HG02759 (cell line): ENCODE measurements around the gene RTN1.
"Not testable (repeated sequence)": the region's sequence is repeated elsewhere in the genome, so short reads cannot be mapped to it uniquely, and the experiment has no call there.

Source experiments
- ATAC-seq: cut with Tn5 transposase; IDR thresholded peaks from one replicate; pipeline ENCODE4 v1.9.1; 2021; ENCODE audit warnings: mild to moderate bottlenecking, moderate library complexity; ENCODE audit not compliant: unreplicated experiment

The RTN1 gene

DNA sequence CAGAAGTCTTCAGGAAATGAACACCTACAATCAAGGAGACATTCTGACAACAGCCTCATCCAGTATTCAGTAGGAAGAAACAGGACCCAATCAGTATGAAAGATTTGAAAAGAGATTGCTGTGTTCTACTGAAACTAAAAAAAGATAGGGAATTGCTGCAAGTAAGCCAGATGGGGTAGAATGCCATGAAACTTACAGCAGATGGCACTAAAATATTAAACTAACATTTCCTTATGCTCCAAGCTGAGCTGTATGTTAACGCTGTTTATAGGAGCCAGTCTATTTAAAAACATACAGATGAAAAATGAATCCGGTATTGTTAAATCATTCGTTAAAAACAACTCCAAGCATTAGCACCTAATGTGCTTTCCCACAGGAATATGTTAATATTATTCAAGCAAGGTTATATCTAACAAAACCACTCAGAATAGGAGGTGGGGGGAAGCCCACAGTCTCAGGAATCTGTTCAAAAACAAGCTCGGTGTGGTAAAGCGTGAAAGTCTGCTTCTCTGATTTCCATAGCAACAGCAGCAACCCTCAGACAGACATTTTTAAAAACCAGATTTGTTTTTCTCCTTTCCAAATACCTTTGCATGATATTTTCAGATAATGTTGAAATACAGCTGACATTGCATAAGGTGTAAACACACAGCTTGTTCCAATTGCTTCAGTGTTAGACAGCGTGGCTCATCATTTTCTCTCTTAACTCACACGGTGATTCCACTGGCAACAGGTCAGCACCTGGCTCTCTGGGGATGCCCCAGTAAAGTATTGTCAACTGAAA is 162.6 kb downstream of the RTN1 start:
- ATAC-seq: no peak

- ATAC-seq: no peak
Measured at GRCh38 chr14:59705866-59706265, 164.7 kb downstream of the RTN1 start.

DNA sequence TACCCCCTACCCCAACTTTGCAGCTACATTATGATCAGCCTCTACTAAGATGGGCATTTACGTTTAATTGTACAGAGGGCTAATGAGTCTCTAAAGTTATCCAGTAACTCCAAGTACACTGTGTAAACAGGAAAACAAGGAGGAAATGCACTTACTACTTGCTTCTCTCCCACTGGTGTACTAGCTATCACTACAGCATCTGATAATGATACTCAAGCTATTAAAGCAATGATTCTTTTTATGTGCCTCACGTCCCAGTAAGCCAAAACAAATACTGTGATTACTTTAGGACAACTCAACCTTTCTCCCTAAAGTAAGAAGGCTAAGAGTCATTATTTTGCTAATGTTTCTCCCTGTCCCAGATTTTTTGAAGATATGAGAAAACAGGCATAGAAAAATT is 165.3 kb downstream of the RTN1 start:
- ATAC-seq: no peak

- ATAC-seq: no peak
Measured at GRCh38 chr14:59704054-59704645, 166.4 kb downstream of the RTN1 start.

- ATAC-seq: no peak
Measured at GRCh38 chr14:59699442-59699841, 171.1 kb downstream of the RTN1 start.

GRCh38 chr14:59698793-59699192 is 171.8 kb downstream of the RTN1 start:
- no peak for ATAC-seq

DNA sequence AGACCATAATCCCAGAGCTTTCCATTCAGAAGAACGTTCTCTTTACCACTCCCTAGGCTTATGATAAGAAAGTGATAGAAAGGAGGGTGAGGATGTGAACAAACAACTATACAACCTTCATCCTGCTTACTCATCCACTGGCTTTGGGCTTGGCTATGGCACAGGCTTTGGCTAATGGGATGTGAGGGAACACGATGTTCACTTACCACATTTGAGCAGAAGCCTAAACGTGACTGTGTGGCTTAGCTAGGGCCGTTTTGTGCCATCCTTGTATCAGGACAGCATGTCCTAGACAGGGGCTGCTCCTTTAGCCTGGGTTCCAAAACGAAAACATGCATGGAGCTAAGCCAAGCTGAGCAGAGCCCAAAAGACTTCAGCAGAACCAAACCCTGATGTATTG is 175.4 kb downstream of the RTN1 start:
- no peak for ATAC-seq

- ATAC-seq: no peak
Measured at GRCh38 chr14:59691266-59691665, 179.3 kb downstream of the RTN1 start.

- no peak for ATAC-seq
Measured at GRCh38 chr14:59690426-59690825, 180.2 kb downstream of the RTN1 start.

DNA sequence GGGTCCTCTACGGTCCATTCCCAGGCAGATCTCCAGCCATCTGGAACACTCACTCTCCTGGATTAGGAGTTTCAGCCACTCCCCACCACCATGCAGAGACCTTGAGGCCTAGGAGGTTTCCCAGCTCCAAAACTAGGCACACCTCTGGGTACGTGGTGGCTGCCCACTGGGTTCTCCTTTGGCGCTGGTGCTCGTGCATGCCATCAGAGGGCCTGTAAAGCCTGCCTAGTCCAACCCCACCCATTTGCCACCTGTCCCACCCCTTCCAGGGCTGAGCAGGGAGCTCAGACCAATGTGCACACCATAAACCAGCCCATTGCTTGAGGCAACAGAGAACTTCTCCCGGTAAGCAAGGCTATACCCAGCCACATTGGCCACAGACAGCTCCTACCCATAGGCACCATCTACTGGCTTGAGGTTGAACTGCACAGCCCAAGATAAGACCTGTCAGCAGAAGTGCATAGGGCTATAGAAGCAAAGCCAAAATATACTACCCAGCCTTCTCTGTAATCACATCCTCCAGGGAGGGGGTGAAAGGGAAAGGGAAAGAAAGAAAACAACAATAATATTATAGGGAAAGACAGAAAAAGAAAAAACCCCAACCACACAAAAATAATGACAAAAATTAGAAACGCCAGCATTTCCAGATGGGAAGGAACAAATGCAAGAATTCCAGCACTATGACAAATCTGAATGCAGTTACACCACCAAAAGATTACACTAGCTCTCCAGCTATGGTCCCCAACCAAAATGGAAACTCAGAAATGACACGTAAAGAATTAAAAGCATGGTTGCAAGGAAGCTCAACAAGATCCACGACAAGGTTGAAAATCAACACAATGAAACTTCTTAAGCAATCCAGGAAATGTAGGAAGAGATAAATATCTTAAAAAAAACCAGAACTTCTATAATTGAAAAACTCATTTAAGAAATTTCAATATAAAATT is 182.1 kb downstream of the RTN1 start:
- ATAC-seq: peak; percentile 97

- no peak for ATAC-seq
Measured at GRCh38 chr14:59687663-59688062, 182.9 kb downstream of the RTN1 start.

GRCh38 chr14:59679872-59680271 is 190.7 kb downstream of the RTN1 start:
- no peak for ATAC-seq

GRCh38 chr14:59678352-59678751 is 192.2 kb downstream of the RTN1 start:
- no peak for ATAC-seq

GRCh38 chr14:59677771-59678231 is 192.8 kb downstream of the RTN1 start:
- ATAC-seq: no peak

DNA sequence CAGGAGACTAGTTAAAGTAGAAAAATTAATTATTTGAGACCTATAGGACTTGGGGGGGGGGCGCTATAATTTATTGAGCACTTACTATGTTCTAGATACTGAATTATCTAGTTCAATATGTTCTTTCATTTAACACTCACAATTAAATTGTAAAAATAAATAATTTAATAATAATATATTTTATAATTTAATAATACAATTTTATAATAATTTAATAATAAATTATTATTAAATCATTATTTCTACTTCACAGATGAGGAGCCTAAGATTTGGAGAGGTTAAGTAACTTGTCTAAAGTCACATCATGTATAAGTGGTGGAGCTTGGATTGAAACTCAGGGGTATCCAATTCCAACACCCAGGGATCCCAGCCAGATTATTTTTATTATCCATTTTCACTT is 195.2 kb downstream of the RTN1 start:
- ATAC-seq: no peak

DNA sequence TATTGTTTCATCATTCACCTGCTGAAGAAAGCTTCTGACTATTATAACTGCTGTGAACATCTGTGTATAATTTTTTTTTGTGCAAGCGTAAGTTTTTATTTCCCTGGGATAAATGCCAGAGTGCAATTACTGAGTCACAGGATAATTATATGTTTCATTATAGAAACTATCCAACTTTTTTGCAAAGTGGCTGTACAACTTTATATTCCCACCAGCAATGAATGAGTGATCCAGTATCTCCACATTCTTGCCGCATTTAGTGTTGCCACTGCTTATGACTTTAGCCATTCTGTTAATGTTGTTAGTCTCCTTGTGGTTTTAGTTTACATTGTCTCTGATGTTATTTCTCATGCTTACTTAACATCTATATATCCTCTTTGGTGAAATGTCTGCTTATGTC is 205.8 kb downstream of the RTN1 start:
- no peak for ATAC-seq

- no peak for ATAC-seq
Measured at GRCh38 chr14:59657769-59658168, 212.8 kb downstream of the RTN1 start.

DNA sequence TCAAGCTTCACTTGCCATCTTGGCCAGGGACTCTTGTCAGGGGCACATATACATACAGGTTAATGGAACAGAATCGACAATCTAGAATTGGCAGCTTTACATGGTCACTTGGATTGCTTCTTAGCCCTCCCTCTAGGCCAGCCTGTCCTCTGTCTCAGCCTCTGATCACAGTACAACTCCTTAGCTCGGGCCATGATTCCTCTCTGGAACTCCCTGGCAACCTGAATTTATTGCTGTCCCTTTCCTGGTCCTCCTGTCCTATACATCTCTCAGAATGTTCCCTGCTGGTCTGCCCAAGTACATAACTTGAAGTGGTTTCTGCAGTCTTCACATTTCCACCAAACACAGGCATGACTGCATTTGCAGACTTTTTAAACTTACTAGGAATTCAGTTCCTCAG is 214.1 kb downstream of the RTN1 start:
- ATAC-seq: no peak

DNA sequence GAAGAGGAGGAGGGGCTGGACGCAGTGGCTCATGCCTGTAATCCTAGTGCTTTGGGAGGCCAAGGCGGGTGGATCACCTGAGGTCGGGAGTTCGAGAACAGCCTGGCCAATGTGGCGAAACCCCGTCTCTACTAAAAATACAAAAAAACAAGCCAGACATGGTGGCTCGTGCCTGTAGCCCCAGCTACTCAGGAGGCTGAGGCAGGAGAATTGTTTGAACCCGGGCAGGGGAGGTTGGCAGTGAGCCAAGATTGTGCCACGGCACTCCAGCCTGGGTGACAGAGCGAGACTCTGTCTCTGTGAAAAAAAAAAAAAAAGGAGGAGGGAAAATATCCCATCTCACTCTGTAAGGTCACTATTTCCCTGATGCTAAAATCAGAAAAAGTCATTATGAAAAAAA is 216.4 kb downstream of the RTN1 start:
- ATAC-seq: not testable (repeated sequence)

GRCh38 chr14:59646832-59647231 is 223.7 kb downstream of the RTN1 start:
- ATAC-seq: not testable (repeated sequence)

GRCh38 chr14:59638885-59639284 is 231.7 kb downstream of the RTN1 start:
- ATAC-seq: peak; percentile 77
